ENCODE results near the gene LHFPL2. TPM values are rescaled to one million over a fixed set of nuclear protein-coding genes. Genes with fewer than 3 reads are reported as not detected.

The LHFPL2 gene
- total RNA-seq, 1 experiment from 2014 or later: 48.8 TPM

- DNase-seq (ENCODE audit: low spot score): peak; percentile 39
Observed at GRCh38 chr5:78640662-78641474, 7.7 kb downstream of the LHFPL2 start.

DNA sequence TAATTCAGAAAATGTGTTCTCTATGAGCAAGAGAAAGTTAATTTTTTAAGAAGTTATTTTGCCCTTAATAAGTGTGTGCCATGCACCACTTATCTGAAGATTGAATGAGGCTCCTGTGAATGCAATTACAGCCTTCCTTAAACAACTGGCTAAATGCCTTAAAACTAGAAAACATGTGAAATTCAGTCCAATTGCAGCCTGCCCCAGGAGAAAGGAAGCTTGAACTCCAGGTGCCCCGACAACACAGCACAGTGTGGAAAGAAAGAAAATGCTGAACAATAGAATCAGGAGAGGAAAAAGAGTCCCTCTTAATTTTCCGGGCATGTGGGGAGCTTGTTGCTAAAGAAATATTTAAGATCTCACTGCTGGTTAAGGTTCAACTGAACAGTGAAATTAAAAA lies 8.8 kb downstream of the LHFPL2 start:
- no peak for DNase-seq (ENCODE audit: low spot score)

GRCh38 chr5:78638973-78639669 lies 9.5 kb downstream of the LHFPL2 start:
- DNase-seq (ENCODE audit: low spot score): no peak

- peak; percentile 99 for DNase-seq (ENCODE audit: low spot score)
Observed at GRCh38 chr5:78638423-78638822, 10.1 kb downstream of the LHFPL2 start.

- DNase-seq (ENCODE audit: low spot score): no peak
Observed at GRCh38 chr5:78637468-78637867, 11.1 kb downstream of the LHFPL2 start.

DNA sequence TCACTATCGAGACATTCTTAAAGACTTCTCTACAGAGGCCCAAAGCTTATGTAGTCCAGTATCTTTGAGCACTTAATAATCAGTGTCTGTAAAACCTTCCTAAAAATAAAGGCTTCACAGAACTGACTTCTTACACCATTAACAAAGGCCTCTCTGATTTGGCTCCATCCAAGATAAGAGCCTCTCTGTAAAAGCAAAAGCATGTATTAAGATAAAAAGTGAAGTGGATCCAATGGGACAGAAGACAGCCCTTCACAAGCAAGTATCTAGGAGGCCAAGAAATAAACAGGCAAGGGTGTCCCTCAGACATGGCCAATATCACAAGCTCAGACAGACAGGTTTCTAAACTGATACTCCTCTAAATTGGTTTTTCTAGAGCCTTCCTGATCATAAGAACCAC lies 11.9 kb downstream of the LHFPL2 start:
- no peak for DNase-seq (ENCODE audit: low spot score)

DNA sequence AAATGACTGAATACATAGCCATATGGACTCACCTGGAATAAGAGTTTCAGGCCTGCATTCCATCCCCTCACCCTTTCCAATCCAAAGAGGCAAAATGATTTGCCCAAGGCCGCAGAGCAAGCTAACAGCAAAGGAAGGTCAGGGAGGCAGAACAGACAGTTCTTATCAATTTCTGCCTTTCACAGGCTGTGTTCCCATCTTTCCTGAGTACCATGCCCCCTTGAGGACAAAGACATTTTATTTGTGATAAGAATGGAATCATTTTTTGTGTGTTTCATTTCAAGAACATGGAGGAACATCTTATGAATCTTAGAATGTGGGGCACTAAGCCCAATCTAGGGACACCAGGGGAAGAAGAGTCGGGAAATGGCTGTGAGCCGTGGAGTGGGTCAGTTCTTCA lies 13.9 kb downstream of the LHFPL2 start:
- DNase-seq (ENCODE audit: low spot score): no peak

DNA sequence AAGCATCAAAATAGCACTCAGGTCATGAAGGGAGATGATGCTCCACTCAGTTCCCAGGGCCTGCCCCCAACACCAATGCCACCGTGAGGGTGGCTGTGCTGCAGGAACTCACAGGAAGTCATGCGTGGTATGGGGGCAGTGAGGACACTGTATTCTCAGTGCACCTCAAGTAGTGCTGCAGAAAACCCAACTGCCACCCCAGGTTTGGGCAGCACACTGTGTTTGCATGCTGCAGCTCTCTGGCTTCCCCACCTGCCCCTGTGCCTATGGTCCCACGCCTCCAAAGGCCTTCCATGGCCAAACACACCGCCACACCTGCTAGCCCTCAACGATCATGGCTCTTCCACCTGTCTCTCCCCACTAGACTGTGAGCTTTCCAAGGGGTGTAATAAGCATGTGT lies 14.3 kb downstream of the LHFPL2 start:
- no peak for DNase-seq (ENCODE audit: low spot score)

- no peak for DNase-seq (ENCODE audit: low spot score)
Observed at GRCh38 chr5:78633700-78634099, 14.9 kb downstream of the LHFPL2 start.

DNA sequence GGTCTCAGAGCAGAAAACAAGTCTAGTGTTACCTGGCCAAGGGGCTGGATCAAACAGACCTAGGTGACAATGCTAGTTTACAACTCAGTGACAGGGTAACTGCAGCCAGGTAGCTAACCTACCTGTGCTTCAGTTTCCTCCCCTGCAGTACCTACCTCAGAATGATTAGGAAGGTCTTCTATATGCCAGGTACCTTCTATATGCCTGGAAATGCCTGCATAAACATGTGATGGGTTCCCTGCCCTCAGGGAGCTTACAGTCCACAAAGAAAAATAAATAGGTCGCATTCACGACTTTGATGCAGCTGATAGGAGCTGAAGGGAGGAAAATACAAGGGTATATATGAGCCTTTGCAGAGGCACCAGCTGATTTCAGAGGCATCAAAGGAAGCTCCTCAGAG lies 16.1 kb downstream of the LHFPL2 start:
- DNase-seq (ENCODE audit: low spot score): no peak

DNA sequence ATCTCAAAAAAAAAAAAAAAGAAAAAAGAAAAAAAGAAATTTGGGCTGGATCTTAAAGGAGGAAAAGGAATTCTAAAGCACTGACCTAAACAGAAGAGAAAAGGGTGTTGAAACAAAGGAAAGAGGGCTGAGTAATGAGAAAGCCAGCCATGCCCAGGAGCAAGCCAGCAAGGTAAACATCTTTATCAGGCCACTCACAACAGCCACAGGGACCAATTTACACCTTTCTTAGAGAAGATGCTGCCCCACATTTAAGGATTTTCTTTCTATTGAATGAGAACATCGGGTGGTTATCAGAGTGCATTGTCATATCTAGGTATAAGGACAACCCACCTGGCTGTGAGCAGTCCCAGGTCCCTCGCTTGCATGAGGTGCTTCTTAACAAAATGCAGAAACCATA lies 16.6 kb downstream of the LHFPL2 start:
- no peak for DNase-seq (ENCODE audit: low spot score)

GRCh38 chr5:78630047-78630446 lies 18.5 kb downstream of the LHFPL2 start:
- no peak for DNase-seq (ENCODE audit: low spot score)

DNA sequence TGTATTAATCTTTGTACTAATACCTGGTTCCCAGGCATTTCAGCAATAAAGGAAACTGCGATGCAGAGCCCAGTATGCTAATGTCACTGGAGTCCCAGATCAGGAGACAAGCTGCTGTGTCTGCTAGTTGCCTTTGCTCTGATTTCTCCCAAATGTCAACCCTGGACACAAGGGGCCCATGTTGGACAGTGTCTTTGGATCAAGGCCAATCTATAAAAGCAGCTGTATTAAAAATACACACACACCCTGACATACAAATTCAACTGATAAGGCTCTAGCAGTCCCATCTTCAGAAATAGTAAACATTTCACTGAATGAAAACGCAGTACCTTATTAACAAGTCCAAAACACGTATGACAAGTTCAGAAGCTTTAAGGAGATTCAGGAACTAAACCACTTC lies 18.9 kb downstream of the LHFPL2 start:
- no peak for DNase-seq (ENCODE audit: low spot score)

DNA sequence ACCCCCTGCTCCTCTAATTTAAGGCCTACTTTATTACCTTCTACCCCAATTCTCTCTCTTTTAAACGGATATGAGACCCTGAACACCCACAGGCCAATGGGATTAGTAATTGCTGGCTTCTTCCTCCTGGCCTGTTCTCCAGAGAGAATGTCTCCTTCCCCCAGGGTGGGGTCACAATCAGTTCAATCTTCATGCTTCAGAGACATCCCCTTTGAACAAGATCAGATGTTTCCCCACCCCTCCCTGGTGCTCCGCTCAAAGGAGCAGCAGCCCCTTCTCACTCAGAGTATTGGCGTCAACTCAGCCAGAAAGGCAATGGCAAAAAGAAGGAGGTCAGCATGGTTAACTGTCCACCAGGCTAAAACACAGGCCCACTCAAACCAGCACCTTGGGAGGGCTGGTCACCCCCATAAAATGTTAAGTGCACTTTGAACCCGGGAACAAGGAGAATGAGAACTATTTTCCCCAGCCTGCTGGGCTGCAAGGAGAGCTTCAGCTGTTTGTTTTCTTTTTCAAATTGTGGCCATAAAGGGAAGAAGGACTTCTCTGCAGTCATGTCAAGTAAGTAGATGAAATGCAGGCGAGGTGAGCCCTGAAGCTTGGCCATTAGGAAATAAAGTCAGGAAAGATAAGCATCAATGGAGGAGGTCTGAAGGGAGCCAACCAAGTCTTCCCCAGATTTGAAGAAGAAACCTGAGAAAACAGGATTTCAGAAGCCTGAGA lies 20.1 kb downstream of the LHFPL2 start:
- DNase-seq (ENCODE audit: low spot score): no peak

GRCh38 chr5:78627766-78628165 lies 20.8 kb downstream of the LHFPL2 start:
- no peak for DNase-seq (ENCODE audit: low spot score)

GRCh38 chr5:78627175-78627574 lies 21.4 kb downstream of the LHFPL2 start:
- DNase-seq (ENCODE audit: low spot score): no peak

DNA sequence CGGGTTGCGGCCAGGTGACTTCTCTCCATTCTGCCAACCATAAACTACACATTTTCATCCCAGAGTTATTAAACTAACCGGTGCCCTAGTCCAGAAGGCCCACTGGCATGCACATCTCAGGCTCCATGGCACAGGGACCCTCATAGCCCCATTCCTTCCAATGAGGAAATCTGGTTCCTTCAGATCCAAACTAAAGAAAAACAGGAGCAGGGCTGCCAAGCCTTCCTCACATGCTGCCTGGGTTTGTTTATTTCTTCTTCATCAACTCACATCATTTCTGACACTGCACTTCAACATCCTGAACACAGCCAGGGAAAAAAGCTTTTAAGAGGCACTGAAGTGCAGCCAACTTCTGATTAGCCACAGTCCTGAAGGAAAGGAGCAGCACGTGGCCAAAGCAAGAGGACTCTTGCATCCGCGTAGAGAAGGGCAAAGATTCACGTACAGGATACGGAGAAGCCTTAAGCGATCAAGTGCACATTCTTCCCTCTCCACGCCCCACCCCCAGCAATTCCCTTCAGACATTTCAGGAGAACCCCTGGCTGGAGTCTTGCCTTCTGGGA lies 22.5 kb downstream of the LHFPL2 start:
- DNase-seq (ENCODE audit: low spot score): no peak

- no peak for DNase-seq (ENCODE audit: low spot score)
Observed at GRCh38 chr5:78624992-78625391, 23.6 kb downstream of the LHFPL2 start.

- DNase-seq (ENCODE audit: low spot score): no peak
Observed at GRCh38 chr5:78624011-78624541, 24.5 kb downstream of the LHFPL2 start.

DNA sequence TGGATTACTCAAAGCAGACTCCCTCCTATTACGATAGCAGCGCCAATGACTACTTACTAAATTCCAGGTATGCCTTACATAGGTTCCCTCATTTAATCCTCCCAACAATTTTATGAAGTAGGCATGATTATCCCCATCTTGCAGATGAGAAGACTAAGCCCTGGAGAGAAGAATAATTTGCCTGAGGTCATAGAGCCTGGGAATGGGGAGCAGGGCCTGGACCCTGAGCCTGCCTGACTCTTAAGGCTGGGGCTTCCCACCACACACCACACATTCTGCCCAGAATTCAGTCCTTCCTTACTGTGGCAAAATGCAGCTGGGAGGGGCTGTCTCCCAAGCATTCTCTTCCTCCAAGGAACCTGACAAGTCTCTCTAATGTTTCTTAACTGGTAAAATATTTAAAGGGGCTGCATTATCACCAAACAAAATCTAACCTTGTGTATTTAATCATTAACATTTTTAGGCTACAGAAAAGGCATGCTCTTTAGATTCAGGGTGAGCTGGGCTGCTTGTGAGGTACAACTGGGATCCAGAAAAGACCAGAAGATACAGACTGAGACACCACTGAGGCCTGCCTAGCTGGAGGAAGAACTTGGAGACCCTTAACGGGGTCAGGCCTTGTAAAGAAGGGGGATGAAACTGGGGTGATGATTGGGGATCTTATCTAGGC lies 26.1 kb downstream of the LHFPL2 start:
- DNase-seq (ENCODE audit: low spot score): no peak

- DNase-seq (ENCODE audit: low spot score): peak; percentile 42
Observed at GRCh38 chr5:78621291-78621738, 27.3 kb downstream of the LHFPL2 start.
